8988T (cell line): ENCODE measurements around the gene PEX11B.

Source experiments
- DNase-seq: peaks from one replicate; pipeline ENCODE4 v3.0.0; 2011

Gene PEX11B

GRCh38 chr1:145863282-145864018, 55.1 kb downstream of the PEX11B start:
- no peak for DNase-seq
